Stimulated activated CD8-positive, alpha-beta memory T cell treated with anti-CD3 and anti-CD28 coated beads, Interleukin-12 subunit alpha, Interleukin-12 subunit beta, amount 100 ng/mL, for 24 hours (primary cell): ENCODE results near the gene CPA5.

Source experiments
- DNase-seq: peaks from one replicate; pipeline ENCODE4 v3.0.0-alpha.2; 2020; ENCODE audit errors: extremely low read depth

CPA5 gene

DNA sequence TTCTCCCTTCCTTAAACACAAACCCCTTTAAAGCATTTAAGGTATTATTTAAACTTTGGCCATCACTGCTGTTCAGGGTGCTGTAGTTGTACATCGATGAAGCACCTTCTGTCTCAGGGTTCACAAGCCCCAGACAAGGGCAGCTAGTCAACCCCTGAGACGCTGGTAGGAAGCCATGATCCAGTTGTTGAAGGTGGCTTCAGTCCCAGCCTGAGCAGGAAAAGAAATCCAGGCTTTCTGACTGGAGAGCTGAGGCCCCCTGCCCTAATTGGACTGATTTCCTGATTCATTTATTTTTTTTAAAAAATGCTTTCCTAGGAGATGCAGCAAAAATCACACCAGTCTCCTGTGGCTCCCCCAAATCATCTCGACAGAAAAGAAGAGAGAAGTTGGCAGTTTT, 51.5 kb downstream of the CPA5 start:
- DNase-seq = no peak

DNA sequence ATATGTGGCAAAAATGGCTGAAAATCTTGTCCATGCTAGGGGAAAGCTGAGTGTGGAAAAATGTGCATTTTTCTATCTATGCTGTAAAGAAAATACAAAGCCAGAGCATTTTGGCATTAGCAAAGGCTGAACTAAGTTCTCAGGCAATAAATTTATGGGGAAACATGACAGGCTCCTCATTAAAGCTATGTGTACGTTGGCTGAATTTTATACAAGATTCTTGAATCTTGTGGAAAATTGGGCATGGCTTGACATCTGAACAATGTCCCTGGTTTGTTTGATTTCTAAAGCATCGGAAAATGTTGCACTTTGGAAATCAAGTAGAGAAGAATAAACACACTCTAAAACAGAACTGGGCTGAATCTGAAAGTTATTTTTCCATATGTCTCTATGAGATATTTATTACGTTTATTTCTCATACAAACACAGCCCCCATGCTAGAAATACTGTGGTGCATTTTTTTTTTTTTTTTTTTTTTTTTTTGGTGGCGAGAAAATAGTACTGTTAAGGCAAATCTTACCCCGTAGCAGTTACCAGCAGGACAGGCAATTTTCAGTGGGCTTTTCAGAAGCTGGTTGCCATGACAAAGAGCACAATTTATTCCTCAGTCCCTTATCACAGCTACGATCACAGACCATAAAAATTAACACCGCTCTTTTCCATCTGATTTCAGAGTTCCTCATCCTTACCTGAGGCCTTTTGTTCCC, 52.6 kb downstream of the CPA5 start:
- no peak for DNase-seq

DNA sequence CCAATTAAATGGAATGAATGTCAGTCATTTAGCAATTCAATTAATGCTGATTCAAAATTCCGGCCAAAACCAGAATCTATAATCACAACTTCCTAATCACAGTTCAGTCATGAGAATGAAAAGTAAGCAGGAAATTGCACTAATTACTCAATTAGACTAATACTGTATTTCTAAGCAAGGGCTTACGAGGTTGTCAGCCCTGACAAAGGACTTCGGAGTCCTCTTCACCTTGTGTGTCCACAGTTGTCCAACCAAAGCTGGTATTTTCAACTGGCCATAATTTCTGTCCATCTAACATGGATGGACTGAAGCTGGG, 53.1 kb downstream of the CPA5 start:
- no peak for DNase-seq

DNA sequence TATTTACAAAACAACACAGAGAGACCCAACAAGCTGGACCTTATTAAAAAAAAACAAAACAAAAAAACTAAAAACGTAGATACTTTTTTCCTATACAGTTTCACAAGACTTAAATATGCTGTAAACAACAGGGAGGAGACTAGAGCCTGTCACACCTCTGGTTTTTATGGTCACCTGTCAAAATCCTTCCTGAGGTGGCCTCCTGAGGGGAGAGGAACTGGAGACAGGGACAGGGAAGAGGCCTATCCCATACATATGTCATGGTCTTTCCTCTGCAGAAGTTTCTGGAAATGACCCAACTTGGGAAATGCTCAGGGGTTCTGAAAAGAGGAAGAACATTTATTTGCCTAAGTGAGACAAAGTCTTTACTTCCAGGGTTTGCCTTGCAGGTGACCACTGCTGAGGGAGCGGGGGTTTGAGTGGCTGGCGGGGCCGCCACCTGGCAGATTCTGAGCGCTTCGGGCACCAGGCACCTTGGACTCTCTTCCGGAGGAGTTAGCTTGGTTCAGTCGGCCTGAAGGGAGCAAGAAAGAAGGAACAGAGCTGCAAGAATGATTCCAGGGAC, 54.0 kb downstream of the CPA5 start:
- no peak for DNase-seq

DNA sequence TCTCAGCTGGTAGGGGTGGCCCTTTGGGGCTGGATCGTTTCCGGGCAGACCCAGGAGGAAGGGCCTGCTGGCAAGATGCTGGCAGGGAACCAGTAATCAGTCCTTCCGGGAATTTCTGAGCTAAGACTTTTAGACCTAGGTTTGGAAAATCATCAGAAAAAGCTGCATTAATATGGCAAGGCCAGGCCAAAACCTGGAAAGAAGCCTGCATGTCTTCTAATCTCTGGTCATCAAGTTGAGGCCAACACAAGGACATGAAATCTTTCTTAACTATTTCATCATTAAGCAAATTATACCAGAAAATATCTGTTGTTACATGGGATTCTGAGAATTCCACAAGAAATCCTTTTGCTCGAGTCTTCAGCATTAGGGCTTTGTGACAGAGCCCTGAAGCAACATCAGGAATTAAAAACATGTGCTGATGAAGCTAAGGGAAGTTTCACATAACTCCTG, 55.5 kb downstream of the CPA5 start:
- DNase-seq = no peak

DNA sequence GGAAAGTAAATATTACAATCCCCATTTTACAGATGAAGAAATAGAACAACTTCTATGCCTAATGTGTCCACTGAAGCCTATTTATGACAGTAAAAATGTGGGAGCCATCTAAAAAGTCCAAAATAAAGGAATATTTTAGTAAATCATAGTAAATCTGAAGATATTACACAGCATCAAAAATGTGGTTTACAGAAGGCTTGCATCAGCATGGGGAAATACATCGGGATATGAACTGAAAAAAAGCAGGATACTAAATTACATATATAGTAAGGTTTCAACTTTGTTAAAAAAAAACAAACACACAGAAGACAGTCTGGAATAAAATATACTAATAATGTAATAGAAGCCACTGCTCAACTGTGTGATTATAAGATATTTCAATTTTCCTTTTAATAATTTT, 56.5 kb downstream of the CPA5 start:
- no peak for DNase-seq

DNA sequence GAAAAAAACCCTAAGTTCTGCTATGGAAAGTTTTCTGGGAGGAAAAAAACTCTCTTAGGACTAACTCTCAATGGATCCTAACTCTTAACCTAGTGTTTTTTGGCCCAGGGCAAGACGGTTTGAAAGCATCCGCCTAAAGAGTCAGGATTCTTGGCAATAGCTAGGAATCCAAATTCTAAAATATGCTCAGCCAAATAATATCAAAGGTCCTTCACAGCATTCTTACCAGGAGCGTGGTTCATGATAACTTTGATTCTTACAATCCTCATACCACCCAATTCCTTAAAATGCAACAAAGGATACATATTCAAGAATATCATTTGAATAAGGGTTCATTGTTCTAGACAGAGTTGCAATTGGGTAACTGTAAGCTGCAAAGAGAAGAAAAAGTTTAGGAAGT, 57.0 kb downstream of the CPA5 start:
- no peak for DNase-seq

DNA sequence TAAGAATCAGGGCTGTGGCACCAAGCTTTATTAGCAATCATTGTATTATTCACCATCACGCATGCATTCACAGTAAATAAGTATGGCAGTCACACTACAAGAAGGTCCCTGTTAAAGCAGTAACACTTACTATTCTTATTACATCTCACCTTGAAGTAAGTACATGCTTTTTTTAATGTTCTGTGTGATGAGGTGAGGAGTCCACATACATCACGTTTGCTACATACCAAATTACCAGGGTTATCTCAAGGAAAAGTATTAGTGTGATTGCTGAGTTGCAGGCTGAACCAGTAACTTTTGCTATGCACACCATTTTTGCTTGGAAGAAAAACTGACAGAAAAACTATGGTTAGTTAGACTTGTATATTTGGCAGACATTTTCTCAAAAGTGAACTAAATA, 60.4 kb downstream of the CPA5 start:
- DNase-seq = no peak

DNA sequence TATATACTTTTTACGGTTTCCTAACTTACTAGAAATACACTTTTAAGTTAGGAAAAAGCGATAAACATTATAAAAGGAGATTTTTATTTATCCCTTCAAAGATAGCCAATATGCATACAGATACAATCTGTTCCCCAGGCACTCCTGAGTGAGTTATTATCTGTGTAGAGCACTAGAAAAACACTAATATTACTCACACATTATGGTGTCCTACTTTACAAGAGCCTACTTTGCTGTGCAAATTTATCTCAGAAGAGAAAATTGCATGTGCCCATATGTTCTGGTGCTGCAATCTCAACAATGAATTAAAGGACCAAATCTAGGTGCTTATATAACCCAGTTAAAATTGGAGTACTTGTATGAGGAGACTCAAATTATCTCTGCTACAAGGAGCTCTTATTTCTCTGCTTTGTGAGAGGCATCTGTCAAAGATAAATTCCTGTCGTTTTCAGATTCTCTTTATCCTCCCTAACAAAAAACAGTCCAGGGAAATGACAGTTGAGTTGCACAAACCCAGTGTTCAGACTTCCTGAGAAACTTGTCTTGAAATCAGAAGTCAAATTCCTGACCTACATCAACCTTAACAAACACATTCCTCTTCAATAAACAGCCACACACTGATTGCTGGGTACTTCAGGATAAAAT, 64.6 kb downstream of the CPA5 start:
- DNase-seq = no peak

DNA sequence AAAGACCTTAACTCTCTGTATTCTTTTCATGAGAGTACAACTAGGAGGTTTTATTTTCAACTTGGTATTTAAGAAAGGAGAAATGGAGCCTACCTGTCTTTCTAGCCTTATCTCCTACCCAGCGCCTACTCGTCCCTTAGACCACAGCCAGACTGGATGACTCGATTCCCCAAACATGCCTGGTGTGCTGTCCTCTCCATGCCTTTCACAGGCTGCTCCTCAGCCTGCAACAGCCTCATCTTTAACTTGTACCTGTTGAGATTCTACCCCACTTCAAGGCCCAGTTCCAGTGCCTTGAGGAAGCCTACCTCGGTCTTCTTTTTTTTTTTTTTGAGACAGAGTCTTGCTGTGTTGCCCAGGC, 65.1 kb downstream of the CPA5 start:
- DNase-seq = no peak

DNA sequence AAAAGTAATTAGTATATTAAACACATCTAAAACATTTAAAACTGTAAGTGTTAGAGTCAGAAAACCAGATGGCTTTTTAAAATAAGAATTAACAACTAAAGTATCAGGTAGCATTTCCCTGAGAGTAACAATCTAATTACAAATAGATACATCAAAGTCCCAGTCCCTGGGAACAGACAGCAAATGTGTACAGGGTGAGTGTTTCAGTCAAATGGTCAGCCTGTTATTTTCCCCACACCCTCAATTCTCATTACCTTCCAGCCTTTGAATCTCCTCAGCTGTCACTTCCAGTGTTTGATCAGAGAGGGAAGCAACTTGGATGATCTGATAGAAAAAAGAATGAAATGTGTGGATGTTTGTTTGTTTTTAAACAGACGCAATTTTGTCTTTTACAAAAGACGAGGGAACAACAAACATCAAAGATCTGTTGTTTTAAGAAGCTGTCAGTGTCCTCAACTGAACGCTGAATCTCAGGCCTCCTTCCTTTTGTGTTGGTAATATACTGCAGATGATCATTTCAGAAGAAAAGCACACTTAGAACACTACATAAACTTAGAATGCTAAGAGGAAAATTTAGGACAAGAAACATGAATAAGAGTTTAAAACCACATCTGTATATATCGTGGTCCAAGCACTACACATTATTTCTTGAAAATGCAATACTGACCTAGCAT, 66.4 kb downstream of the CPA5 start:
- no peak for DNase-seq

DNA sequence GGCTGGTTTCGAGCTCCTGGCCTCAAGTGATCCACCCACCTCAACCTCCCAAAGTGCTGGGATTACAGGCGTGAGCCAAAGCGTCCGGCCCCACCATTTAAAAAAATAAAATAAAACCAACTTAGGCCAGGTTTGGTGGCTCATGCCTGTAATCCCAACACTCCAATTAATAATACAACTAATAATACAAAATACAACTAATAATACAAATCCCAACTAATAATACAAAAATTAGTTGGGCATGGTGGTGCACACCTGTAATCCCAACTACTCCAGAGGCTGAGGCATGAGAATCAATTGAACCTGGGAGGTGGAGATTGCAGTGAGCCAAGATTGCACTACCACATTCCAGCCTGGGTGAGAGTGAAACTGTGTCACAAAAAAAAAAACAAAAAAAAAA, 68.6 kb downstream of the CPA5 start:
- no peak for DNase-seq

DNA sequence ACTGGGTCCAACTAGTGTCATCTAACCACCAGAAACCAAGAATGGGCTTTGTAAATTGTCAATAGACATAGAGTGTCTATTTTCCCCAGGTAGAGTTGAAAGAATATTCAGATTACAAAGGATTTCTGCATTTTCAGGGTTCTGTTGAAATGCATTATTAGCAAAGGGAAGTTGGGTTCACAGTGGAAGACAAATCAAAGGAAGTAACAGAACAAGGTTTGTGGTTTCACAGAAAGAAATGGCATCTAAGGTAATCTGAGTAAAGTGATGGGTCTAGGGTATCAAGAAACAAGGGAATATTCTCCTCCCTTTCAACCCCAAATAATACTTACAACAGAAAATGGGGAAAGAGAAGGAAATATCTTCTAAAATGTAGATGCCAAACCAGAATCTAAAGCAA, 70.4 kb downstream of the CPA5 start:
- no peak for DNase-seq

DNA sequence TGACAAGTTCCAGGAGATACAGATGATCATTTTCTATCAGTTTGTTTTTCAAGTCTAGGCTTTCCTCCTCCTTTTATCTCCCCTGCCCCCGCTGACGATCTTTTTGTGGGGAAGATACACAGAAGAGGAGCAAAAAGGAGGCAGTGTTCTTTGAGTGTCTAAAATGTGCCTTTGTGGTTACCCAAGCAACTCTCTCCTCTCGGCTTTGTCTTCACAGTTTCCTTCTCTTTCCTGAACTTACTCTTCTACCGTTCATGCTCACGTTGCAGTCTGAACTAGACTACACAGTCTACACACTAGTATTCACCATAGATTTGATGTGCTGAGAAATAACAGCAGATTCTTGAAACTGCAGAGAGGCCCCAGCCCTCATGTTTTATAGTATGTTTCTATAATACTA, 72.6 kb downstream of the CPA5 start:
- no peak for DNase-seq

DNA sequence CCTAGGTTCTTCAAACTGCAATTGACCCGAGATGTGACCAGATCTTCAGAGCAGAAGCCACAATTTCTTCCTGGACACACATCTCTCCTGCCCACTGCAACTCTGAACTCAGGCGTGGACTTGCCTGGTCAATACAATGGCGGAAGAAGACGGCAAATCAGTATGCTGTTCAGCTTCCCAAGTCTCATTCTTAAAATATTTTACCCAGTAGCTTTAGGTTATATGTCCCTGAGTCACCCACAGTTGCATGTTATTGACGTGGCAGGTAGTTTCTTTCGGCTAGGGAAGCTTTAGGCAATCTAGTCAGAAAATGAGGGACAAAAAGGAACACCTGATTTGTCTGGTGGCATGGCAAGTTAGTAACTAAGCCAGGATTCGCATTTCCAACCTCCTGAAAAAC, 73.7 kb downstream of the CPA5 start:
- no peak for DNase-seq
